Measurements from ENCODE around the gene NR2F2.

DNA sequence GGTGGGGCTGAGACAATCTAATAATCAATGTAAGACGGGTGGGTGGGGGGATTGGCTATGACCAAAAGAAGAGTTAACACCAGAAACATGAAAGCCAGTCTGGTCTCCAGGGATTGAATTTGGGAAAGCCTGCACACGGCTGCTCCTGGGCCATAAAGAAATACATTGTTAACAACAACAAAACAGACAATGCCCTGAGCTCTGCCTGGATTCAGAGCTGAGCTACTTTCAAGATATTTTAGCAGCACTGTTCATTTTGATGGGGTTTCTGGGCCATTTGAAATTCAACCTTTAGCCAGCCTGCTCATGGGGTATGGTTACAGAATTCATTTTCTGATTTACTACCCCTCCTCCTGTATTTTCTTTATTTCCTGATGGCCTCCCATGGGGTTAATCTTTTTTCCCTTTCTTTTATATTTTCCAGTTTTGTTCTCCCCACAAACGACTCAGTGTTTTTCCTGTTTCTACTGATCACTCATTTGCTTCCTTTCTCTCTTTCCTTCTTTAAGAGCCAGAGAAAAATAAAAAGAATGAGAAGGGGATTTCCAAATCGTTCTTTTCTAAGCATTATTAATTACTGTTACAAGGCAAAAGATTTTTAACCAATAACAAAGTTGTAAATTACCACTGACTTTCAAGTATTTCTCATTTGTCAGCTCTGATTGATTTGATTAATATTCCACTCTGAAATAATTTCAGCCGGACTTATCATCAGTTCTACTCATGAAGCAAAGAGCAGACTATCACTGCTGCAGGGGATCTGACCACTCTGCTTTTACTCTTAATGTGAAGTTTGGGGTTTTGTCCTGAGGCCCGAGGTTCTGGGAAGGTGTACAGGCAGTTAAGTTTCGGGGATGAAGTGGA, 19.6 kb downstream of the NR2F2 start:
- TF ChIP-seq, protein P1, sequence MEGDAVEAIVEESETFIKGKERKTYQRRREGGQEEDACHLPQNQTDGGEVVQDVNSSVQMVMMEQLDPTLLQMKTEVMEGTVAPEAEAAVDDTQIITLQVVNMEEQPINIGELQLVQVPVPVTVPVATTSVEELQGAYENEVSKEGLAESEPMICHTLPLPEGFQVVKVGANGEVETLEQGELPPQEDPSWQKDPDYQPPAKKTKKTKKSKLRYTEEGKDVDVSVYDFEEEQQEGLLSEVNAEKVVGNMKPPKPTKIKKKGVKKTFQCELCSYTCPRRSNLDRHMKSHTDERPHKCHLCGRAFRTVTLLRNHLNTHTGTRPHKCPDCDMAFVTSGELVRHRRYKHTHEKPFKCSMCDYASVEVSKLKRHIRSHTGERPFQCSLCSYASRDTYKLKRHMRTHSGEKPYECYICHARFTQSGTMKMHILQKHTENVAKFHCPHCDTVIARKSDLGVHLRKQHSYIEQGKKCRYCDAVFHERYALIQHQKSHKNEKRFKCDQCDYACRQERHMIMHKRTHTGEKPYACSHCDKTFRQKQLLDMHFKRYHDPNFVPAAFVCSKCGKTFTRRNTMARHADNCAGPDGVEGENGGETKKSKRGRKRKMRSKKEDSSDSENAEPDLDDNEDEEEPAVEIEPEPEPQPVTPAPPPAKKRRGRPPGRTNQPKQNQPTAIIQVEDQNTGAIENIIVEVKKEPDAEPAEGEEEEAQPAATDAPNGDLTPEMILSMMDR (IDR thresholded peaks at IDR 0.05; ENCODE audit: low read length): no peak
- TF ChIP-seq EZH2phosphoT487 (IDR thresholded peaks at IDR 0.05; ENCODE audit: low read length): no peak

All from MM.1S (cell line).